NB4 (cell line): ENCODE measurements around the gene PLEKHG2.

Experiments
- CTCF ChIP-seq: IDR thresholded peaks from one replicate; pipeline ENCODE4 v1.5.1; 2012; ENCODE audit warnings: low read depth, low read length
- MAX ChIP-seq: IDR thresholded peaks from 2 replicates; pipeline ENCODE4 v1.6.1; 2011; ENCODE audit warnings: low read depth, low read length
- POLR2A ChIP-seq: IDR thresholded peaks from 2 replicates; pipeline ENCODE4 v1.6.1; 2011; ENCODE audit warnings: mild to moderate bottlenecking; ENCODE audit not compliant: insufficient read length; ENCODE audit errors: extremely low read depth

- no peak for TF ChIP-seq CTCF
- TF ChIP-seq POLR2A, result no peak
- TF ChIP-seq MAX, result no peak; the same call in 1 of the 2 replicates
These were observed 6.4 kb upstream of the PLEKHG2 start for GRCh38 chr19:39405958-39406655.
